Aortic smooth muscle cell (primary cell): ENCODE results near the gene OPALIN. TPM values are rescaled to one million over a fixed set of nuclear protein-coding genes. Genes with fewer than 3 reads are reported as not detected.

Experiments
- total RNA-seq: library from RNA; depleted of rRNA; stranded (reverse); fragments of >200 nt; gene quantifications from 2 replicates; pipeline ENCODE4 v1.2.3, GENCODE V29; 2014

OPALIN gene
- not detected in 2 replicates for total RNA-seq

GRCh38 chr10:96358851-96359540, at the start of gene OPALIN:
Gene OPALIN (minus strand): TSS chr10:96359002. CDS start chr10:96358896, 106 bp downstream.

GRCh38 chr10:96304230-96304629, 54.6 kb downstream of the OPALIN start, which contains the start of gene DNTT:
Gene DNTT (plus strand): TSS chr10:96304434. CDS start chr10:96304498, 64 bp downstream.

Other genes starting within 250 kb of the OPALIN start
- 10.2 and 13.1 TPM in 2 replicates for gene ZNF518A, start 228.7 kb downstream of the OPALIN start, total RNA-seq
- not detected in 2 replicates for gene BLNK, start 87.4 kb downstream of the OPALIN start, total RNA-seq
- gene DNTT, start 54.6 kb downstream of the OPALIN start, total RNA-seq: not detected in 2 replicates
- under 0.01 and 0.06 TPM in 2 replicates for gene TLL2, start 154.9 kb upstream of the OPALIN start, total RNA-seq
- gene TM9SF3, start 228.0 kb upstream of the OPALIN start, total RNA-seq: 115 and 129 TPM in 2 replicates